HCT116 (cell line): ENCODE data around the gene GARNL3.

ENCODE experiments used
- TF ChIP-seq, protein P1 (sequence below), 3 experiments: fragments of 200-600 bp in 1 of 3; sonication (generic) in 1 of 3; IDR thresholded peaks in 2 of 3; conservative IDR thresholded peaks in 1 of 3; 2 replicates each; pipeline ENCODE4 v1.5.1; 2012 to 2017; ENCODE audit warnings: low read depth in 2 of 3, low read length in 2 of 3, antibody characterized with exemption in 1 of 3, borderline replicate concordance in 1 of 3, control low read depth in 1 of 3, mild to moderate bottlenecking in 1 of 3, mixed read lengths in 1 of 3, mixed run types in 1 of 3, moderate library complexity in 1 of 3; ENCODE audit not compliant: insufficient read depth in 1 of 3
- TF ChIP-seq, protein P2 (sequence below): IDR thresholded peaks from 2 replicates; pipeline ENCODE4 v1.6.1; 2012; ENCODE audit warnings: low read depth

DNA sequence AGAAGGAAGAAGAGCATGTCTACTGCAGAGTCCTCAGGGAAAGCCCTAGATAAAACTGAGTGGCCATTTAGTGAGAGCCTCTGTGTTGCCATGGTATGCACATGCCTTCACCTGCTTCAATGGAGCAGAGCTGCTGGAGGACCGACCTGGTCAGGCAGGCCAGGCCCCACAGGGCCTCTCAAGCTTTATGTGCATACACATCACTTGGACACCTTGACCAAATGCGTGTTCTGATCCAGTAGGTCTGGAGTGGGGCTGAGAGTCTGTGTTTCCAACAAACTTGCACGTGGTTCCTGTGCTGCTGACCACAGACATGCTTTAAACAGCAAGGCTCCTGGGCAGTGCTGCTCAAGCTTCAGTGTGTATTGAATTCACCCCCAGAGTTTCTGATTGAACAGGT is 81.0 kb downstream of the GARNL3 start:
- TF ChIP-seq, protein P1, sequence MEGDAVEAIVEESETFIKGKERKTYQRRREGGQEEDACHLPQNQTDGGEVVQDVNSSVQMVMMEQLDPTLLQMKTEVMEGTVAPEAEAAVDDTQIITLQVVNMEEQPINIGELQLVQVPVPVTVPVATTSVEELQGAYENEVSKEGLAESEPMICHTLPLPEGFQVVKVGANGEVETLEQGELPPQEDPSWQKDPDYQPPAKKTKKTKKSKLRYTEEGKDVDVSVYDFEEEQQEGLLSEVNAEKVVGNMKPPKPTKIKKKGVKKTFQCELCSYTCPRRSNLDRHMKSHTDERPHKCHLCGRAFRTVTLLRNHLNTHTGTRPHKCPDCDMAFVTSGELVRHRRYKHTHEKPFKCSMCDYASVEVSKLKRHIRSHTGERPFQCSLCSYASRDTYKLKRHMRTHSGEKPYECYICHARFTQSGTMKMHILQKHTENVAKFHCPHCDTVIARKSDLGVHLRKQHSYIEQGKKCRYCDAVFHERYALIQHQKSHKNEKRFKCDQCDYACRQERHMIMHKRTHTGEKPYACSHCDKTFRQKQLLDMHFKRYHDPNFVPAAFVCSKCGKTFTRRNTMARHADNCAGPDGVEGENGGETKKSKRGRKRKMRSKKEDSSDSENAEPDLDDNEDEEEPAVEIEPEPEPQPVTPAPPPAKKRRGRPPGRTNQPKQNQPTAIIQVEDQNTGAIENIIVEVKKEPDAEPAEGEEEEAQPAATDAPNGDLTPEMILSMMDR (IDR thresholded peaks at IDR 0.05 in 2 of 3, conservative IDR thresholded peaks at IDR 0.05 in 1 of 3; ENCODE audit: borderline replicate concordance in 1 of 3, insufficient read depth in 1 of 3, low read depth in 2 of 3, low read length in 2 of 3): no peak
- TF ChIP-seq, protein P2, sequence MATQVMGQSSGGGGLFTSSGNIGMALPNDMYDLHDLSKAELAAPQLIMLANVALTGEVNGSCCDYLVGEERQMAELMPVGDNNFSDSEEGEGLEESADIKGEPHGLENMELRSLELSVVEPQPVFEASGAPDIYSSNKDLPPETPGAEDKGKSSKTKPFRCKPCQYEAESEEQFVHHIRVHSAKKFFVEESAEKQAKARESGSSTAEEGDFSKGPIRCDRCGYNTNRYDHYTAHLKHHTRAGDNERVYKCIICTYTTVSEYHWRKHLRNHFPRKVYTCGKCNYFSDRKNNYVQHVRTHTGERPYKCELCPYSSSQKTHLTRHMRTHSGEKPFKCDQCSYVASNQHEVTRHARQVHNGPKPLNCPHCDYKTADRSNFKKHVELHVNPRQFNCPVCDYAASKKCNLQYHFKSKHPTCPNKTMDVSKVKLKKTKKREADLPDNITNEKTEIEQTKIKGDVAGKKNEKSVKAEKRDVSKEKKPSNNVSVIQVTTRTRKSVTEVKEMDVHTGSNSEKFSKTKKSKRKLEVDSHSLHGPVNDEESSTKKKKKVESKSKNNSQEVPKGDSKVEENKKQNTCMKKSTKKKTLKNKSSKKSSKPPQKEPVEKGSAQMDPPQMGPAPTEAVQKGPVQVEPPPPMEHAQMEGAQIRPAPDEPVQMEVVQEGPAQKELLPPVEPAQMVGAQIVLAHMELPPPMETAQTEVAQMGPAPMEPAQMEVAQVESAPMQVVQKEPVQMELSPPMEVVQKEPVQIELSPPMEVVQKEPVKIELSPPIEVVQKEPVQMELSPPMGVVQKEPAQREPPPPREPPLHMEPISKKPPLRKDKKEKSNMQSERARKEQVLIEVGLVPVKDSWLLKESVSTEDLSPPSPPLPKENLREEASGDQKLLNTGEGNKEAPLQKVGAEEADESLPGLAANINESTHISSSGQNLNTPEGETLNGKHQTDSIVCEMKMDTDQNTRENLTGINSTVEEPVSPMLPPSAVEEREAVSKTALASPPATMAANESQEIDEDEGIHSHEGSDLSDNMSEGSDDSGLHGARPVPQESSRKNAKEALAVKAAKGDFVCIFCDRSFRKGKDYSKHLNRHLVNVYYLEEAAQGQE: no peak
